ENCODE measurements around the gene FOXO3.

DNA sequence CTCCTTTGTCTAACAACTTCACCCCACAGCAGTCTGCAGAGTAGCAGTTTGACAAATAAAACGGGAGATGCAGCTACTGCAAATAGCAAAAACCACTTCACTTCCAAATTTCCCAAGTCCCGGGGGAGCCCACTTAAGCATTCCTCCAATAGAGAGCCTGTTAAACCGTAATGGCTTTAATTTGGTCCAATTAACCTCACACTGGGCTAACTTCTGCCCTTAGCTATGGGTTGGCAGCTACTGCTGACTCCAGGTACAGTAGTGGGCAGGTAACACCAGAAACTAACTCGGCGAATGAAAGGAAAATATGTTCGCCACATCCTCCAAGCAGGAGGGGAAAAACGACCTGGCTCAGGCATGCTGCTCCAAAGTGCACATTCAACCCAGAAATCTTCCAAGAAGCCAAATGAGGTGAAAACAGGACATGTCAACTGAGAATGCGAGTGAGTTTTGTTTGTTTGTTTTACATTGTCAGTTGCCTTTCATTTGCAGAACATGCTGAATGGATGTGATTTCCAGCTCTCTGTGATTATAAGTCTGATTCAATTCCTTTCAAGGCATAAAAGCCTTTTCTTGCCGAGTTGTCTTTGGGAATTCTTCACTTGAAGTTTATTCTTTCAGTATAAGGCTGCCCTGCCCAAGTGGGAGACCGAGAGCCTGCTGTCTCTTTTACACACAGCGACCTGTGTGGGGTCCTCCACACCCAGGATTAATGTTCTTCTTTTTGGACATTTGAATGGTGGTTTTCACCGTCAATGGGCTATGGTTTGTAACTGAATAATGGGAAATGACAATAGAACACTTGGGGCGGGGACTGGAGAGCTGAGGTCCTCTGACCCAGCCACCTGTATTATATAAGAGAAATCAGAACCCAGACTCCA, 170.2 kb downstream of the FOXO3 start:
- TF ChIP-seq, protein P1, sequence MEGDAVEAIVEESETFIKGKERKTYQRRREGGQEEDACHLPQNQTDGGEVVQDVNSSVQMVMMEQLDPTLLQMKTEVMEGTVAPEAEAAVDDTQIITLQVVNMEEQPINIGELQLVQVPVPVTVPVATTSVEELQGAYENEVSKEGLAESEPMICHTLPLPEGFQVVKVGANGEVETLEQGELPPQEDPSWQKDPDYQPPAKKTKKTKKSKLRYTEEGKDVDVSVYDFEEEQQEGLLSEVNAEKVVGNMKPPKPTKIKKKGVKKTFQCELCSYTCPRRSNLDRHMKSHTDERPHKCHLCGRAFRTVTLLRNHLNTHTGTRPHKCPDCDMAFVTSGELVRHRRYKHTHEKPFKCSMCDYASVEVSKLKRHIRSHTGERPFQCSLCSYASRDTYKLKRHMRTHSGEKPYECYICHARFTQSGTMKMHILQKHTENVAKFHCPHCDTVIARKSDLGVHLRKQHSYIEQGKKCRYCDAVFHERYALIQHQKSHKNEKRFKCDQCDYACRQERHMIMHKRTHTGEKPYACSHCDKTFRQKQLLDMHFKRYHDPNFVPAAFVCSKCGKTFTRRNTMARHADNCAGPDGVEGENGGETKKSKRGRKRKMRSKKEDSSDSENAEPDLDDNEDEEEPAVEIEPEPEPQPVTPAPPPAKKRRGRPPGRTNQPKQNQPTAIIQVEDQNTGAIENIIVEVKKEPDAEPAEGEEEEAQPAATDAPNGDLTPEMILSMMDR (IDR thresholded peaks at IDR 0.05; ENCODE audit: low read depth, low read length): no peak
- TF ChIP-seq EZH2phosphoT487 (IDR thresholded peaks at IDR 0.05; ENCODE audit: low read depth): no peak

Measured in OCI-LY3 (cell line).